HEK293 (cell line): ENCODE results near the gene BEND6.

Source experiments
- CTCF ChIA-PET: fragments of 350-600 bp; formaldehyde crosslinking; extraction: SDS; loops from one replicate; lab custom pipeline; 2021; ENCODE audit warnings: antibody characterized with exemption; lab: Yijun Ruan, JAX
- POLR2A ChIA-PET: fragments of 300-600 bp; formaldehyde crosslinking; extraction: SDS; loops from one replicate; lab custom pipeline; 2020; ENCODE audit warnings: antibody characterized with exemption, inconsistent platforms; lab: Yijun Ruan, JAX
- H3K27ac ChIP-seq: fragments of 200-500 bp; sonication (Bioruptor generic); 2 replicates; pipeline ENCODE4 v1.5.1; 2014; ENCODE audit warnings: low read depth, low read length, control low read depth, inconsistent platforms; ENCODE audit errors: extremely low read depth
- H3K36me3 ChIP-seq, 2 experiments: fragments of 200-500 bp in 1 of 2; sonication (Bioruptor generic) in 1 of 2; 1 replicate in 1 of 2; 2 replicates in 1 of 2; pipeline ENCODE4 v1.5.1; 2014 to 2017; ENCODE audit warnings: inconsistent platforms in 2 of 2, low read length in 2 of 2; ENCODE audit not compliant: control insufficient read depth in 2 of 2, insufficient read depth in 1 of 2
- H3K4me1 ChIP-seq: fragments of 200-500 bp; sonication (Bioruptor generic); 2 replicates; pipeline ENCODE4 v1.5.1; 2014; ENCODE audit warnings: mild to moderate bottlenecking, low read length, inconsistent platforms; ENCODE audit not compliant: control insufficient read depth, insufficient read depth
- H3K4me3 ChIP-seq: 2 replicates; pipeline ENCODE4 v1.5.1; 2011; ENCODE audit warnings: low read depth, mild to moderate bottlenecking, control low read depth, low read length, moderate library complexity
- H3K9me3 ChIP-seq: fragments of 200-500 bp; sonication (Bioruptor generic); 2 replicates; pipeline ENCODE4 v1.5.1; 2014; ENCODE audit warnings: low read depth, low read length, inconsistent platforms; ENCODE audit not compliant: control insufficient read depth, insufficient read depth
- AEBP2 ChIP-seq: fragments of 450-650 bp; formaldehyde crosslinking; IDR thresholded peaks from 2 replicates; pipeline ENCODE4 v1.5.1; 2016; ENCODE audit warnings: missing biosample characterization, missing genetic modification characterization, borderline replicate concordance
- GLI2 ChIP-seq: fragments of 450-650 bp; formaldehyde crosslinking; IDR thresholded peaks from 2 replicates; pipeline ENCODE4; 2017; ENCODE audit warnings: missing biosample characterization, missing genetic modification characterization, low read depth, borderline replicate concordance
- HOXD13 ChIP-seq: sonication (generic); formaldehyde crosslinking; IDR thresholded peaks from 2 replicates; pipeline ENCODE4 v1.8.0; 2022; ENCODE audit warnings: missing genetic modification reagents, borderline replicate concordance
- KLF1 ChIP-seq: fragments of 450-650 bp; formaldehyde crosslinking; IDR thresholded peaks from 2 replicates; pipeline ENCODE4 v1.5.1; 2016; ENCODE audit warnings: missing biosample characterization, missing genetic modification characterization
- PBX3 ChIP-seq: sonication (generic); formaldehyde crosslinking; IDR thresholded peaks from 2 replicates; pipeline ENCODE4 v1.8.1; 2022; ENCODE audit warnings: mild to moderate bottlenecking, moderate library complexity, missing genetic modification reagents
- PRDM6 ChIP-seq: fragments of 450-650 bp; formaldehyde crosslinking; IDR thresholded peaks from 2 replicates; pipeline ENCODE4 v1.5.1; 2017; ENCODE audit warnings: missing biosample characterization, missing genetic modification characterization
- SP2 ChIP-seq: fragments of 450-650 bp; formaldehyde crosslinking; IDR thresholded peaks from 2 replicates; pipeline ENCODE4 v1.5.1; 2016; ENCODE audit warnings: missing biosample characterization, missing genetic modification characterization
- WT1 ChIP-seq: fragments of 450-650 bp; formaldehyde crosslinking; IDR thresholded peaks from 2 replicates; pipeline ENCODE4 v1.5.1; 2016; ENCODE audit warnings: missing biosample characterization, missing genetic modification characterization
- ZBTB20 ChIP-seq: fragments of 450-650 bp; formaldehyde crosslinking; IDR thresholded peaks from 2 replicates; pipeline ENCODE4 v1.5.1; 2016; ENCODE audit warnings: missing biosample characterization, missing genetic modification characterization
- ZBTB26 ChIP-seq: fragments of 450-650 bp; formaldehyde crosslinking; optimal IDR thresholded peaks from 2 replicates; pipeline ENCODE3; 2016; ENCODE audit warnings: missing biosample characterization, mild to moderate bottlenecking, missing genetic modification characterization
- ZBTB48 ChIP-seq: fragments of 450-650 bp; formaldehyde crosslinking; IDR thresholded peaks from 2 replicates; pipeline ENCODE4 v1.5.1; 2016; ENCODE audit warnings: missing biosample characterization, missing genetic modification characterization
- ZBTB7A ChIP-seq: fragments of 450-650 bp; formaldehyde crosslinking; IDR thresholded peaks from 2 replicates; pipeline ENCODE4 v1.5.1; 2016; ENCODE audit warnings: low read depth, missing biosample characterization, missing genetic modification characterization
- ZNF138 ChIP-seq: fragments of 450-650 bp; formaldehyde crosslinking; IDR thresholded peaks from 2 replicates; pipeline ENCODE4 v1.5.1; 2016; ENCODE audit warnings: missing biosample characterization, missing genetic modification characterization, borderline replicate concordance
- ZNF146 ChIP-seq: fragments of 450-650 bp; formaldehyde crosslinking; IDR thresholded peaks from 2 replicates; pipeline ENCODE4 v1.5.1; 2016; ENCODE audit warnings: missing biosample characterization, missing genetic modification characterization
- ZNF174 ChIP-seq: fragments of 450-650 bp; formaldehyde crosslinking; IDR thresholded peaks from 2 replicates; pipeline ENCODE4 v1.5.0; 2017; ENCODE audit warnings: missing biosample characterization, mild to moderate bottlenecking, missing genetic modification characterization
- ZNF223 ChIP-seq: fragments of 450-650 bp; formaldehyde crosslinking; IDR thresholded peaks from 2 replicates; pipeline ENCODE4 v1.5.1; 2016; ENCODE audit warnings: missing biosample characterization, missing genetic modification characterization
- ZNF24 ChIP-seq: fragments of 450-650 bp; formaldehyde crosslinking; IDR thresholded peaks from 2 replicates; pipeline ENCODE4 v1.5.1; 2016; ENCODE audit warnings: missing biosample characterization, missing genetic modification characterization
- ZNF266 ChIP-seq: fragments of 450-650 bp; formaldehyde crosslinking; IDR thresholded peaks from 2 replicates; pipeline ENCODE4 v1.5.1; 2016; ENCODE audit warnings: missing biosample characterization, missing genetic modification characterization, low read depth
- ZNF398 ChIP-seq: fragments of 450-650 bp; formaldehyde crosslinking; IDR thresholded peaks from 2 replicates; pipeline ENCODE4 v1.5.1; 2017; ENCODE audit warnings: missing biosample characterization, missing genetic modification characterization
- ZNF513 ChIP-seq: fragments of 450-650 bp; IDR thresholded peaks from 2 replicates; pipeline ENCODE4 v1.5.1; 2018; ENCODE audit warnings: missing biosample characterization, missing genetic modification characterization
- ZNF514 ChIP-seq: fragments of 450-650 bp; formaldehyde crosslinking; IDR thresholded peaks from 2 replicates; pipeline ENCODE4 v1.5.1; 2016; ENCODE audit warnings: missing biosample characterization, missing genetic modification characterization
- ZNF521 ChIP-seq: fragments of 450-650 bp; formaldehyde crosslinking; IDR thresholded peaks from 2 replicates; pipeline ENCODE4 v1.5.1; 2017; ENCODE audit warnings: missing biosample characterization, mild to moderate bottlenecking, missing genetic modification characterization
- ZNF544 ChIP-seq: fragments of 450-650 bp; formaldehyde crosslinking; IDR thresholded peaks from 2 replicates; pipeline ENCODE4 v1.5.0; 2017; ENCODE audit warnings: missing biosample characterization, missing genetic modification characterization
- ZNF621 ChIP-seq: fragments of 450-650 bp; formaldehyde crosslinking; IDR thresholded peaks from 2 replicates; pipeline ENCODE4 v1.5.1; 2017; ENCODE audit warnings: missing biosample characterization, missing genetic modification characterization
- ZNF623 ChIP-seq: fragments of 450-650 bp; formaldehyde crosslinking; IDR thresholded peaks from 2 replicates; pipeline ENCODE4 v1.5.1; 2016; ENCODE audit warnings: missing biosample characterization, missing genetic modification characterization
- ZNF629 ChIP-seq: fragments of 450-650 bp; formaldehyde crosslinking; IDR thresholded peaks from 2 replicates; pipeline ENCODE4 v1.5.1; 2017; ENCODE audit warnings: missing biosample characterization, missing genetic modification characterization
- ZNF707 ChIP-seq: fragments of 450-650 bp; formaldehyde crosslinking; IDR thresholded peaks from 2 replicates; pipeline ENCODE4 v1.5.1; 2016; ENCODE audit warnings: missing biosample characterization, missing genetic modification characterization
- ZNF791 ChIP-seq: fragments of 450-650 bp; formaldehyde crosslinking; IDR thresholded peaks from 2 replicates; pipeline ENCODE4 v1.5.1; 2016; ENCODE audit warnings: missing biosample characterization, missing genetic modification characterization
- ZSCAN16 ChIP-seq: fragments of 450-650 bp; formaldehyde crosslinking; IDR thresholded peaks from 2 replicates; pipeline ENCODE4 v1.5.1; 2016; ENCODE audit warnings: missing biosample characterization, missing genetic modification characterization

Gene BEND6

GRCh38 chr6:56906752-56907151, 48.2 kb upstream of the BEND6 start (continued):
- TF ChIP-seq ZSCAN16 (no peak), GLI2 (tag by site-specific recombination) (no peak), HOXD13 (CRISPR knock-in tag) (no peak)
- TF ChIP-seq, all 188 proteins: peak for 0

- POLR2A ChIA-PET = interaction anchor here (1.0 to 1.7 kb wide), 3 partner anchors 26 to 46 kb away, joined by 3 to 12 read pairs (median 4); partner anchors contain the start of gene BEND6
Observed at GRCh38 chr6:56909115-56909907, 45.6 kb upstream of the BEND6 start.

GRCh38 chr6:56911847-56912246, 43.1 kb upstream of the BEND6 start:
- peaks cover under 1% of the 10 kb centered on the region; the same call in 1 of the 2 replicates for H3K4me1 ChIP-seq
- H3K4me3 ChIP-seq = no peak overlapping the region
- no peaks in the 10 kb centered on the region for H3K9me3 ChIP-seq
- H3K27ac ChIP-seq = no peak overlapping the region
- no peaks in the 10 kb centered on the region for H3K36me3 ChIP-seq
- ChIA-PET POLR2A (interaction anchor here (0.6 to 1.5 kb wide), 2 partner anchors 178 to 184 kb away, joined by 3 to 9 read pairs; partner anchors contain the start of gene ZNF451), CTCF (interaction anchor here (0.6 to 2.8 kb wide), 7 partner anchors 9 to 405 kb away, joined by 3 to 25 read pairs (median 11); partner anchors contain the start of gene BEND6)
- no peak for TF ChIP-seq ZBTB48
- no peak for TF ChIP-seq ZNF398
- TF ChIP-seq WT1 = peak; percentile 16; the same call in 1 of the 2 replicates
- no peak for TF ChIP-seq PBX3 (CRISPR knock-in tag)
- no peak for TF ChIP-seq ZNF791 (tag by site-specific recombination)
- no peak for TF ChIP-seq PRDM6 (tag by site-specific recombination)
- TF ChIP-seq ZBTB26 (tag by site-specific recombination) = no peak
- no peak for TF ChIP-seq ZNF146

More at GRCh38 chr6:56909115-56909907, 45.6 kb upstream of the BEND6 start:
- H3K4me1 ChIP-seq = no peaks in the 10 kb centered on the region; the same call in 1 of the 2 replicates
- H3K4me3 ChIP-seq = no peak overlapping the region
- TF ChIP-seq ZNF223 (tag by site-specific recombination) (no peak), ZBTB20 (tag by site-specific recombination) (no peak), ZNF521 (tag by site-specific recombination) (no peak), ZNF138 (tag by site-specific recombination) (no peak), ZNF513 (tag by site-specific recombination) (no peak), ZNF621 (tag by site-specific recombination) (no peak), ZNF544 (no peak), SP2 (no peak), AEBP2 (no peak), ZNF707 (tag by site-specific recombination) (no peak), KLF1 (tag by site-specific recombination) (no peak), ZNF174 (tag by site-specific recombination) (no peak), GLI2 (tag by site-specific recombination) (no peak), ZNF266 (tag by site-specific recombination) (no peak), ZNF629 (no peak), ZBTB7A (no peak), ZBTB48 (no peak), ZNF24 (tag by site-specific recombination) (no peak), ZNF514 (tag by site-specific recombination) (no peak), ZNF623 (tag by site-specific recombination) (no peak)
- TF ChIP-seq, all 188 proteins: peak for 0
- CTCF ChIA-PET = interaction anchor here (0.5 to 7.9 kb wide), 8 partner anchors 9 to 148 kb away, joined by 3 to 69 read pairs (median 6); partner anchors contain the start of gene BEND6
- Histone ChIP-seq H3K27ac (no peak overlapping the region), H3K9me3 (no peaks in the 10 kb centered on the region), H3K36me3 (no peaks in the 10 kb centered on the region)
